Ramos (cell line): Measurements from ENCODE around the gene TTLL5.

ENCODE experiments used
- in situ Hi-C: fragments of 300-500 bp; cut with MboI; formaldehyde crosslinking; loops from one replicate; pipeline ENCODE4 v1.14.3; 2022; ENCODE audit warnings: low sequenced_read_pairs; ENCODE audit not compliant: unreplicated experiment

TTLL5 gene

GRCh38 chr14:75648066-75648838 lies 12.8 kb upstream of the TTLL5 start:
- in situ Hi-C loops = no loop called here

- in situ Hi-C loops = no loop called here
Measured at GRCh38 chr14:75649337-75649736, 11.7 kb upstream of the TTLL5 start.

- in situ Hi-C loops = no loop called here
Measured at GRCh38 chr14:75649773-75650172, 11.3 kb upstream of the TTLL5 start.

- in situ Hi-C loops = no loop called here
Measured at GRCh38 chr14:75650253-75651058, 10.6 kb upstream of the TTLL5 start.

- in situ Hi-C loops = no loop called here
Measured at GRCh38 chr14:75653563-75653962, 7.5 kb upstream of the TTLL5 start.

- in situ Hi-C loops = no loop called here
Measured at GRCh38 chr14:75654127-75654732, 6.8 kb upstream of the TTLL5 start.

- in situ Hi-C loops = no loop called here
Measured at GRCh38 chr14:75655235-75655634, 5.8 kb upstream of the TTLL5 start.

GRCh38 chr14:75657331-75657730 lies 3.7 kb upstream of the TTLL5 start:
- in situ Hi-C loops = no loop called here

- in situ Hi-C loops = no loop called here
Measured at GRCh38 chr14:75658957-75659356, 2.1 kb upstream of the TTLL5 start.

GRCh38 chr14:75660238-75660629 lies 812 bp upstream of the TTLL5 start:
- in situ Hi-C loops = no loop called here

GRCh38 chr14:75661499-75661814 lies 411 bp downstream of the TTLL5 start:
- in situ Hi-C loops = no loop called here

GRCh38 chr14:75662966-75663365 lies 1.9 kb downstream of the TTLL5 start:
- in situ Hi-C loops = no loop called here

GRCh38 chr14:75667099-75667765 lies 6.2 kb downstream of the TTLL5 start:
- in situ Hi-C loops = no loop called here

GRCh38 chr14:75672605-75673192 lies 11.7 kb downstream of the TTLL5 start:
- in situ Hi-C loops = no loop called here

- in situ Hi-C loops = no loop called here
Measured at GRCh38 chr14:75673345-75674035, 12.4 kb downstream of the TTLL5 start.

- in situ Hi-C loops = no loop called here
Measured at GRCh38 chr14:75675265-75675960, 14.4 kb downstream of the TTLL5 start.

GRCh38 chr14:75685910-75686309 lies 24.9 kb downstream of the TTLL5 start:
- in situ Hi-C loops = no loop called here

- in situ Hi-C loops = no loop called here
Measured at GRCh38 chr14:75689012-75689411, 28.0 kb downstream of the TTLL5 start.

- in situ Hi-C loops = no loop called here
Measured at GRCh38 chr14:75690010-75690409, 29.0 kb downstream of the TTLL5 start.
